ENCODE measurements around the gene KRTAP13-1.

KRTAP13-1 gene, protein sequence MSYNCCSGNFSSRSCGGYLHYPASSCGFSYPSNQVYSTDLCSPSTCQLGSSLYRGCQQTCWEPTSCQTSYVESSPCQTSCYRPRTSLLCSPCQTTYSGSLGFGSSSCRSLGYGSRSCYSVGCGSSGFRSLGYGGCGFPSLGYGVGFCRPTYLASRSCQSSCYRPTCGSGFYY

GRCh38 chr21:30395731-30396130, at the start of gene KRTAP13-1:
KRTAP13-1 (plus strand) TSS chr21:30396031; CDS start chr21:30396087, 56 bp downstream.
- in situ Hi-C loops (cut with MboI; ENCODE audit: low sequenced_read_pairs): no loop called here

GRCh38 chr21:30348506-30348905, 47.3 kb upstream of the KRTAP13-1 start, which contains the start of gene KRTAP23-1:
KRTAP23-1 (minus strand) TSS chr21:30348606; CDS start chr21:30348606, 0 bp downstream.
- in situ Hi-C loops (cut with MboI; ENCODE audit: low sequenced_read_pairs): no loop called here

DNA sequence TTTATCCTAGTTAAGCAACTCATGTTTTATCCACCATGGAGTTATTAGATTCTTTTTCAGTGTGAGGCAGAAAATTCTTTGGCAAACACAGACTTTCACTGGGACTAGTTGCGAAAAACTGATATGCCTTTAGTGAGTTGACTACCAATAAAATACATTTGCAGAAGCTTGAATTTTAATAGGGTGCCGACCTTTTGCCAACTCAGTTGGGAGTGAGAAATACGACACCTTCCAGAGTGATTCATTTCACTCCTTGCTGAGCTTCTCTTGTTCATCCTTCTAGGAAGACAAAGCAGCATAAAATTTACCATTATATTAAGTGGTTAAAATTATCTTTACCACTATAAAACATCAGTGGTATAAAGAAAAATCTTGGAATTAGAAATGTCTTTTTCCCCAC, 46.3 kb upstream of the KRTAP13-1 start:
- in situ Hi-C loops (cut with MboI; ENCODE audit: low sequenced_read_pairs): no loop called here

DNA sequence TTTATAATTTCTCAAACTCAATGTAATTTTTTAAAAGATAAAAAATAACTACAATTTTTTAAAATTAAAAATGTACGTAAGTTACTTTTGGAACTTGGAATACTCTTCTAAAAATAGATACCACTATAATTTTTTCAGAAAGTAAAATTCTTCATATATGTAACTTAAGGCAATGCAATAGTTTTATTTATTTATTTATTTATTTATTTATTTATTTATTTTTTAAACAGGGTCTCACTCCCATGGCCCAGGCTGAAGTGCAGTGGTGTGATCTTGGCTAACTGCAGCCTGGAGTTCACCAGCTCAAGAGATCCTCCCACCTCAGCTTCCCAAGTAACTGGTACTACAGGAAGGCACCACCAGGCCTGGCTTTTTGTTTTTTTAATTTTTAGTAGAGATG, 44.3 kb upstream of the KRTAP13-1 start:
- in situ Hi-C loops (cut with MboI; ENCODE audit: low sequenced_read_pairs): no loop called here

DNA sequence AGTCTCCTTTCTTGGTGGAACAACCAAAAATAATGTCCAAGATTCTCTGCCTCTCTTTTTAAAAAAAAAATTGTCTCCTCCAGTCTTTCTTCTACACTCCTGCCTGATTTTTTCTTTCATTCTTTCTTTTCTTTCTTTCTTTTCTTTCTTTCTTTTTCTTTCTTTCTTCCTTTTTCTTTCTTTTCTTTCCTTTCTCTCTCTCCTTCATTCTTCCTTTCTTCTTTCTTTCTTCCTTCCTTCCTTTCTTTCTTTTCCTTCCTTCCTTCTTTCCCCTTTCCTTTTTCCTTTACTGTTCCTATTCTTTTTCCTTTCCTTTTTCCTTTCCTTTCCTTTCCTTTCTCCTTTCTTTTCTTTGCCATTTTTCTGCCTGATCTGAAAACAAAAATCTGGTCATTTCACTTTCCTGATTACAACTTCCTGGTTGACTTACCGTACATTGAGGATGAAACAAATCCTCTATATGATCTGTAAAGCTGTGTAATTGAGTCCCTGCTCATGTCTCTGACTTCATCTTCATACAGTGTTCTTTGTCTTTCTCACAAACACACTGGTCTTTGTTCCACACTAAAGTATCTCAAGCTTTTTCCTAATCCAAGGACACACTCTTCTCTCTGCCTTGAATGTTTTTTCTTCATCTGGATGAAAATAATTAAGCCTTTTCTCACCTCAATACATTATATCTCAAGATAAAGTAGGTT, 41.4 kb upstream of the KRTAP13-1 start:
- in situ Hi-C loops (cut with MboI; ENCODE audit: low sequenced_read_pairs): no loop called here

DNA sequence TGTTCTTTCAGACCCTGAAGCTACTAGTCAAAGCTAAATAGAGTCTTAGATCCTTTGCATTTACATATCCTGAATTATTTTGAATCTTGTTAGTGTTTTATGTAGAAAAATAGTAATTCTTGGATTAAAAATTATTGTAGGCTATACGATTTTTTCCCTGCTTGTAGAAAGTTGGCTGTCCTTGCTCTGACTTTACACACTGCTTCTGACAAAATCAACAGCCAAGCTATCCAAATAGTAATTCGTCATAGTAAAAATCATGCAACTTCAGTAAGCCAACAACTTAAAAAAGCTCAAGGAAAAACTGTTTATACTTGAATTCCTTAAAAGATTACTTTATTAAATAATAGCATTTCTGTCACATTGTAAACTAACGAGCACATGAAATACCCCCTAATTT, 39.9 kb upstream of the KRTAP13-1 start:
- in situ Hi-C loops (cut with MboI; ENCODE audit: low sequenced_read_pairs): no loop called here

- in situ Hi-C loops (cut with MboI; ENCODE audit: low sequenced_read_pairs): no loop called here
Observed at GRCh38 chr21:30372139-30372770, 23.6 kb upstream of the KRTAP13-1 start, which contains the start of gene KRTAP13-2. KRTAP13-2 (minus strand) TSS chr21:30372271; CDS start chr21:30372213, 58 bp downstream.

DNA sequence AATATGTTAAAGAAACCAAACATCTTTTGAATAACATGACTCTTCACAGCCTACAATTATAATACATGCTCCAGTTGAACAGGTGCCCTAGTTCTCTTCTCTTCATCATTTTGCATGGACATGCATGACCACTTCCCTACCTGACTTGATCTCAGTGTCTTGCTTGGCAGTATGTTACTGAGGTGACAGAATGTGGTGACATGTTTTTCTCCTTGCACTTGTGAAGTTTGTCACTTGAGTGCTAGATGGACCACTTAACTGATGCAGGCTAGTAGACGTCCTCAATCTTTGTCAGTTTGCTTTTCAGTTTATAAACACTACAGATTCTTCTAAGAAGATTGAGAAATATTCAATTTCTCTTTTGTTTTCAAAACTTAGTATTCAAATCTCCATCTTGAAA, 13.6 kb upstream of the KRTAP13-1 start:
- in situ Hi-C loops (cut with MboI; ENCODE audit: low sequenced_read_pairs): no loop called here

- in situ Hi-C loops (cut with MboI; ENCODE audit: low sequenced_read_pairs): no loop called here
Observed at GRCh38 chr21:30391492-30392025, 4.3 kb upstream of the KRTAP13-1 start.

- in situ Hi-C loops (cut with MboI; ENCODE audit: low sequenced_read_pairs): no loop called here
Observed at GRCh38 chr21:30408782-30409494, 13.1 kb downstream of the KRTAP13-1 start.

- in situ Hi-C loops (cut with MboI; ENCODE audit: low sequenced_read_pairs): no loop called here
Observed at GRCh38 chr21:30415993-30416392, 20.2 kb downstream of the KRTAP13-1 start.

DNA sequence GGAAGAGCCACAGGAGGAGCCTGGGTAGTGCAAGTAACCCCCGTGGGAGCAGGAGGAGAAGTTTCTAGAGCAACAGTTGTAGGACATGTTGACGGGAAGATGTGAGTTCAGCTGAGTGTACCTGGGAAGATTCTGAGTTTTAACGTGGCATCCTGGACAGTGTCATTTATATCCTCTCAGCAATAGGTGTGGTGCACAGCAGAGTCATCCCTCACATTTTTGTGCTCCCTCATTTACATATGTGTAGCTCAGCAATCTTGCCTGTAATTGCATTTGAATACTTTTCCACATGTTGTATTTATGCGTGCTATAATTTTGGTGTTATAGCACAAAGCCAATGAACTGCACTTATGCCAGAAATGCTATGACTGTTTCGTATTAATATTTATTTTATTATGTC, 30.0 kb downstream of the KRTAP13-1 start, which contains the start of gene KRTAP13-3:
KRTAP13-3 (minus strand) TSS at position 101 of the 400 bp plus-strand sequence; CDS start at position 87, 14 bp downstream.
- in situ Hi-C loops (cut with MboI; ENCODE audit: low sequenced_read_pairs): no loop called here

DNA sequence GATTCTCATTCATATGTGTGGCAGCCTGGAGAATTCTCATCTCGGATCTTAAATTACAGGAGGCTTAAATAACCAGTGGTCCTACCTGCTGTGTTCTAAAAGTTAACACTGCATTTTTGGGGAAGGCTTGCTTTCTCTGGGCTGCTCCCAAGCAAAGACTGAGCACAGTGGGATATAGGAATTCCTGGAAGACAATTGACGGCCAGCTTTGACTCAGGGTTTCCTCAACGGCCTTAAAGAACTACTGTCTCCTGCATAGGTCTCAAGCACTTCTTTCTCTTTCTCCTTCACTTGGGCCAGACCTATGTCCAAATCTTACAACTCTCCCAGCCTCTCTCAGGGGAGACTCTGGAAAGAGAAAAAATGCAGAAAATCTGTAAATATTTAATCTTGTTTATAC, 30.9 kb downstream of the KRTAP13-1 start:
- in situ Hi-C loops (cut with MboI; ENCODE audit: low sequenced_read_pairs): no loop called here

- in situ Hi-C loops (cut with MboI; ENCODE audit: low sequenced_read_pairs): no loop called here
Observed at GRCh38 chr21:30430170-30430655, 34.4 kb downstream of the KRTAP13-1 start, which contains the start of gene KRTAP13-4. KRTAP13-4 (plus strand) TSS chr21:30430220; CDS start chr21:30430276, 56 bp downstream.

- in situ Hi-C loops (cut with MboI; ENCODE audit: low sequenced_read_pairs): no loop called here
Observed at GRCh38 chr21:30434033-30434631, 38.3 kb downstream of the KRTAP13-1 start.

DNA sequence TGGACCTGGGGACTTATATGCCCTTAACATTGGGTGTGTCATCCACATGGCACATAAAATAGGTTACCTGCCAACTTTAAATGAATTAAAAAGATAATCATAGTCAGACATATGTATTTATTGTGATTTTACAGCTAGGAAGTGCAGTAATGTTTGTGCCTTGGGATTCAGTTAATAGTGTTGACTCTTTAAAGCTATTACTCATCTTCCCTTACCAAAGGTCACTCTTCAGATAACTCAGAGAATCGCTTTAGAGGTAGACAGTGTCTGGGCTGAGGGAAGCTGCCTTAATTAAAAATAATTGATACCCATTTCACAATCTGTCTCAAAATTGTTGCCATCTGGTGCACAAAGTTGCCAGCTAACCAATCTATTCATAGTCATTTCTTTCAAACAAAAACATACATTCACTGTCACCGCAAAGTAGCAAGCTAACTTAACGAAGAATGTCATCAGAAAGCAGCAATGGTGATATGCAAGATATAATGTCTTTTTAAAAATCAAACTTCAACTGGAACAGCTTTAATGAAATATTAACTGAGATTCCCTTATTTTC, 41.3 kb downstream of the KRTAP13-1 start:
- in situ Hi-C loops (cut with MboI; ENCODE audit: low sequenced_read_pairs): no loop called here

DNA sequence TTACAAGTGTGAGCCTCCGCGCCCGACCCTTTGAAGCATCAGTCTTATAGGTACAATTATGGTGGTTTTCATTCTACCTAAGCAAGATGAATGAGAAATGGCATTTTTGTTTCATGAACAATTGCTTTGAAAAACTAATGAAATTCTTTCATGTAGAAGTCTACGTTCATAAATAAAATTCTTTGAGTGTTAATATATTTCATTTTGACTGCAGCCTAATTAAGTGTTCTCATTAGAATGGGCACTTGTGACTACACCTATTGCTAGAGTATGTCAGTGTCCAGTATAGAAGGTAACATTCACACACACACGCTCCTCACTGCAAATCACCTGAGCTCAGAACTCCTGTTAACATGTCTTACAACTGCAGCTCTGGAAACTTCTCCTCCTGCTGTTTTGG, 44.1 kb downstream of the KRTAP13-1 start, which contains the start of gene KRTAP15-1:
KRTAP15-1 (plus strand) TSS at position 301 of the 400 bp plus-strand sequence; CDS start at position 354, 53 bp downstream.
- in situ Hi-C loops (cut with MboI; ENCODE audit: low sequenced_read_pairs): no loop called here

DNA sequence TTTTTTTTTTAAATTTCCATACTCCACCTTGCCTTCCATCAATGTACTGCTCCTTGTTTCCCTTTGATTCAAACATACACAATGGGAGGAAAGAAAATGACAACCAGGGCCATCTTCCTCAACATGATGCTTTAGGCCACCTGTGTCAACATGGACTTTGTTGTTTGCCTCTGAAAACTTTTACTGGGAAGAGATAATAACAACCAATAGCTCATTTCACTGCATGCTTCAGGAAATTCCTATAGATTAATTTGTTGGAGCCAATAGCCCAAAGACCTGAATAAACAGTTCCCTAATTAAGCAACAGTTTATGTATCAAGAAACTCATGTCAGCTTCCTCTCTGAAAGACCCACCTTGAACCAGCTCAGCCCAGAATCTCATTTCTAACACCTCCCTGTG, 47.4 kb downstream of the KRTAP13-1 start:
- in situ Hi-C loops (cut with MboI; ENCODE audit: low sequenced_read_pairs): no loop called here

GRCh38 chr21:30444204-30444603, 48.4 kb downstream of the KRTAP13-1 start:
- in situ Hi-C loops (cut with MboI; ENCODE audit: low sequenced_read_pairs): no loop called here
